HG02884 (cell line): ENCODE data around the gene DOCK4.

Experiments
- ATAC-seq: cut with Tn5 transposase; IDR thresholded peaks from one replicate; pipeline ENCODE4 v1.9.1; 2021; ENCODE audit warnings: mild to moderate bottlenecking, moderate library complexity; ENCODE audit not compliant: unreplicated experiment

Gene DOCK4

DNA sequence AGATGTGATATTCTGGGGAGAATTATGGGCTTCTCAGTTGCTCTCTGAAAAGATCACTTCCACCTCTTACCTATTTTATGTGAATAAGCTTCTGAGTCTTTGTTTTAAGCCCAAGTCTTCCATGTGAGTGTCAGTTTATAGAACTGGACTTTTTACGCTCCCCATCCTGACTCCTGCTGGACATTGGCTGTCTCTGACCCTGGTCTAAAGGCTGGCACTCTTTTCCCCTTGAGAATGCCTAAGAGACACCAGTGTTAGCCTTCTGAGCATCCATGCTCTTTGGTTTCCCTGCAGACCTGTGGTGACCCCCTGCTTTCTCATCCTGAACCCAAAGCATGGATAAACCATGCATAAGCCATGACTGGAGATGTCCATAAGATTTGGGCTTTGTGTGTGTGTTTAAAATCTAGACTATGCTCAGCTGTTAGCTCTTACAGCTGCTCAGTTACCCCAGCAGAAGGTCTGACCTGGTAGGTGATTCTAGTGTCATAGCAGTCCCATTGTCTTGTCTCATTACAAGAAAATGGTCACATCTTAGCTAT lies 495.3 kb downstream of the DOCK4 start:
- no peak for ATAC-seq

DNA sequence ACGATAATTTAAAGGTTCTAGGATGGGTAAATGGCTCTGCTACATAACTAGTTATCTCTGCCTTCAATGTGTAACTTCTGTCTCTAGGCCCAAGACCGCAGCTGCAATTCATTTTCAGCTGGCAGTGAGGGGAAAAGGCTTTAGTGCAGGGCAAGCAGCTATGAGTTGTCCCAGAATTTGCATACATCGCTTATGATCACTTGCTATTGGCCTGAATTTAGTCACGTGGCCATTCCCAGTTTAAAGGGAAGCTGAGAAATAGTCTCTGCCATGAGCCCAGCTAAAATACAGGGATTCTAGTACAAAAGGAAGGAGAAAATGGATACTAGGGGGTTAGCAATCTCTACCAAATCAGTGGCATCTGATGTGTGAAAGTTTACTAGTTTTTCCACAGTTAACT lies 498.1 kb downstream of the DOCK4 start:
- ATAC-seq, result no peak

DNA sequence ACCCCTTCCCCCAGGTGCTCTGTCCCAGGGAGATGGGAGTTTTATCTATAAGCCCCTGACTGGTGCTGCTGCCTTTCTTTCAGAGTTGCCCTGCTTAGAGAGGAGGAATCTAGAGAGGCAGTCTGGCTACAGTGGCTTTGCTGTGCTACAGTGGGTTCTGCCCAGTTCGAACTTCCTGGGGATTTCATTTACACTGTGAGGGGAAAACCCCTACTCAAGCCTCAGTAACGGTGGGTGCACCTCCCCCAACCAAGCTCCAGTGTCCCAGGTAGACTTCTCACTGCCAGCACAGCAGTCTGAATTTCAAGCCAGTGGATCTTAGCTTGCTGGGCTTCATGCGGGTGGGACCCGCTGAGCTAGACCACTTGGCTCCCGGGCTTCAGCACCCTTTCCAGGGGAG lies 500.4 kb downstream of the DOCK4 start:
- no peak for ATAC-seq

DNA sequence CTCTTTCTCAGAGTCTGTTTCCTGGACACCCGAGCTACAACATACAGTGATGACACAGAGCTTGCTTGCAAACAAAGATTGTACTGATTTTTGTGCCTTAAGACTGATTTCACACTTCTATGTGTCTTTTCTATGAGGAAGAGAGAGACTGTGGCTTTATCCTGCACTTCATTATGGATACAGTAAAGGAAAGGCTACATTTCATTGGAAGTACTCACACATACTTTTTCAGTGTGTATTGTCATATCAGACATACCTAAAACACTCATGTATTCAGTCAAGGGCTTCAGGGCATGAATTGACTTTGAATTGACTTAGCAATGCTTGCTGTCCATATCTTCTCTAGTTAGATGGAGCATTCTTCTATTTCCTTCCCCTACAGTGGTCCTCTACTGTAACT lies 508.4 kb downstream of the DOCK4 start:
- no peak for ATAC-seq

DNA sequence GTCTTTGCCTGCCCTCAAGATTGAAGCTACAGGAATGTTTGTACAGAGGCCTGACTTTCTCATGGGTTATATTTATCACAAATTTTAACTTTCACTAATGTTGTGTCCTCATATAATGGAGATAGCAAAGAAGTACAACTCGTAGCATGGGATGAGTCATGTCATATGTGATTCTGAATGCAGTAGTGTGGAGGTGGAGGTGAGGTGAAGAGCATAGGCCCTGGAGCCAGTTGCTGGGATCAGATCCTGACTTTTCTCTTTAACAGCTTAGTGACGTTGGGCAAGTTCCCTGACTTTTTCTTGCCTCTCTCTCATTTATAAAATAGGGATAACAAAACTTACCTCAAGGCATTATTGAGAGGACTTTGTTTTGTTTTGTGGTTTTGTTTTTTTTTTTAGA lies 511.8 kb downstream of the DOCK4 start:
- no peak for ATAC-seq

DNA sequence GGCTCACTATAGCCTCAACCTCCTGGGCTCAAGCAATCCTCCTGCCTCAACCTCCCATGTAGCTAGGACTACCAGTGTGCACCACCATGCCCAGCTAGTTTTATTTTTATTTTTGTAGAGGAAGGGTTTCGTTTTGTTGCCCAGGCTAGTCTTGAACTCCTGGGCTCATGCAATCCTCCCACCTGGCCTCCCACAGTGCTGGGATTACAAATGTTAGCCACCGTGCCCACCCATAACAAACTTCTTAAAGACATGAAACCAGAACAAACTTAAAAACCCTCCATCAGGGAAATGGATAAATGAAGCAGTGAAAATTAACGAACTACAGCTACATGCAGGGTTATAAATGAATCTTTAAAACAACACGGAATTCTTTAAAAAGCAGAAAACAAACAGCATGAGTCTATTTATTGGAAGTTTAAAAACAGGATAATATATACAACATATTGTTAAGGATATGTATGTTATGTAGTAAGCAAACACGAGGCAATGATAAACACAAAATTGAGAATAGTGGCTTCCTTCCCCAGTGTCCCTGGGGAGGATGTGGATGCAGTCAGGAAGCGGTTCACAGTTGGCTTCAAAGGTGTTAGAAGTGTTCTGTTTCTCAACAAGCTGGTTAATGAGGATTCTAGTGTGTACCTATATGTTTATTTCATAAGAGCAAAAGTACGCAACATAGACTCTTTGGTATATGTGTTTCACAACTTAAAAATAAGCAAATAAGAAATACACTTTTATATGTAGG lies 515.7 kb downstream of the DOCK4 start:
- no peak for ATAC-seq

DNA sequence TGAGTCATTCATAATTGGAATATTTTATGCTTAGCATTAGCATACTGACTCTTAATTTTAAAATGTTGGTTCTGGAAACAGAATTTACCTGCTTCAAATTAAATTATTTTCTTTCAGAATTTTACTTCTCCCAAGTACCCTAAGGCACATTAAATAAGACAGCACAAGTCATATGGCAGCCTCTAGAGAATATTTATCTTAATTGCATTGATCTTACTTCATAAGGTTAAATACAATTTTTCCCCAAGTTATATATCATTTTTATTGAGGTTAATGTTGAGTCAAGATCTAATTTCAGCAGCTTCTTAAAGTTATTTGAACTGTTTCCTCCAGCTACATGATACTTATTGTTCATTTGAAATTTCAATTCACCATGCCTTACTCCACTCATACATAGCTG lies 520.9 kb downstream of the DOCK4 start:
- ATAC-seq, result no peak

DNA sequence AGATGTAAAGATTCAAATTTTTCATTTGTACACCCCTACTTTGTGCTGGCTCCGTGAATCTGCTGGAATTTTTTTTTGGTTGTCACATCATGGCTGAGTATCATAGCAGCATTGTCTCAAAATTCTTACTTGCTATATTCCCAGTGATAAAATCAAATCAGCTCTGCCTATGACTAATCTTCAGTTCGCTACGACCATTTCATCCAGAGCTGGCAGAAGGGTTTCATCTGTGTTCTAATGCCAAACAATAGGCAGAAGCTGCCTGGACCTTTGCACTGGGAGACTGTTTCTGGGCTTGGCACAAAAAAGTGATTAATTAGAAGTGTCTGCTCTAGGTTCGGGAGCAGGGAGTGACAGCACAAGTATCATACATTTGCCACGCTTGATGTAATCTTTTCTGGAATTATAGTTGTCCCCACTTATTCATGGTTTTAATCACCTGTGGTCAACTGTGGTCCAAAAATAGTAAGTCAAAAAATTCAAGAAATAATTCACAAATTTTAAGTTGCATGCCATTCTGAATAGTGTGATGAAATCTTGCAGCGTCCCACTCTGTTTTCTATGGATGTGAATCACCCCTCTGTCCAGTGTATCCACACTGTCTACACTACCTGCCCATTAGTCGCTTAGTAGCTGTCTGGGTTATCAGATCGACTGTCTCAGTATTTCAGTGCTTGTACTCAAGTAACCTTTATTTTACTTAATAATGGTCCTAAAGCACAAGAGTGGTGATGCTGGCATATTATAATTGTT lies 523.4 kb downstream of the DOCK4 start:
- no peak for ATAC-seq

DNA sequence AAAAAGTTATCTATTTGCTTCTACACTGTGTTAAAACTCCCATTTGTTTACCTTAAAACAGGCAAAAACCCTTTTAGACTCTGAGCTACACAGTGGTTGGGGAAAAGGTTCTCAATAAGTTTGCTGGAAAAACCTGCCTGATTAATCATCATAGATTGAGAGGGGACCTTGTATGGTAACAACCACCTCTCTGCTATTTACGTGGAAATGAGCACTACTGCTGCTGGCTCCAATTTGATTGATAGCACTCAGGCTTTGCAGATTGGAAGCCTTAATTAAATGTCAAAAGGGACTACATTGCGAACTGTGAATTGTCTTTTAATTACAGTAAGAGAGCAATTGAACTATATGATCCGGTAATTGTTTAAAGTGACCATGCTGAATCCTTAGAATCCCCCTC lies 525.0 kb downstream of the DOCK4 start:
- no peak for ATAC-seq

DNA sequence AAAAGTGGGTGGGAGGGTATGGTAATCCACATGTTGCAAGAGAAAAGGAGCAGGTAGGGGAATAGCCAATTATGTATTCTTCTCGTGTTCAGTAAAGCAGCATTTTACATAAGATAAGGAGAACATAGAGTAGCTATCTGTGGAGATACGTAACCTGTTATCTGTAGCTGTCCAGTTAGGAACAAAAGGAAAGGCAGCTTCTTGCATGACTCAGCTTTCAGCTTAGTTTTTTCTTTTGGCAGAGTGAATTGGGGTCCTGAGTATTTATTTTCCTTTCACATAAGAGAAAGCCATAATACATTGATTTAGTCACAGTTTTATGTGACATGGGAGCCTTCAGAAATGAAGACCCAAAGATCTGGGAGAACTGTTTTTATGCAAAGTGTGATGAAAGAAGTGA lies 527.2 kb downstream of the DOCK4 start:
- ATAC-seq, result no peak

DNA sequence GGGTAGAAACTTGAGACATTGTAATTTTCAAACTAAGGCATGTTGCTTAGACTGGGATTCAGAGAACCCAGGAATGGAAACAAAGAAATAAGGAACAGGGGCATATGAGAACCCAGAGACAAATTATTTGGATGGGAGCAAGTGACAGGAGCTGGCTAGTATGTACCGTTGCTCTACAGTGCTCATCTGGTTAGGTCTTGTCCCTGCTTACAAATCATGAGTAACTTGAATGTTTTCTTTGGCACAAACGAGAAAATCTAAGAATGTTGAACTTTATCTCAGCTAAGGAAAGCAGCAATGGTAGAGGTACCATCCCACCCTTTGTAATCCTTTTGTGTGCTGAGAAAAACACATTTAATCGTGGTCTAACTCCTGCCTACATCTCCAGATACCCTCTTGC lies 527.9 kb downstream of the DOCK4 start:
- ATAC-seq, result no peak

DNA sequence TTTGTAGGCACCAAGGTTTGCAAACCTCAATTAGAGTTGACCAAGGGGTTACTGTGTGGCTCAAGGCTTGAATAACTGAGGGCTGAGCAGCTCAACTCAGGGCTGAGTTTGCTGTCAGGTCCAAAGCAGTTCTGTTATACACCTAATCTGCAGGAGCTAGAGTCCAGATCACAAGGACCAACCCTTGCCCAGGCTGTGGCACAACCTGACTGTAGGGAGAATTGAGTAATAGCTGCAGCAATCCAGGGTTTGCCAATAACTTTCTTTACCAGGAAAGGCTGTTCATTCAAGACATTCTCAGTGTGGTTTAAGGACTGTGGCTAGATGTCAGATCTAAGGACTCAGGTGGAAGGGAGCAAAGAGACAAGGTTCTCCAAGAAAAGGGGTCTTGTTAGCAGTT lies 528.4 kb downstream of the DOCK4 start:
- no peak for ATAC-seq

DNA sequence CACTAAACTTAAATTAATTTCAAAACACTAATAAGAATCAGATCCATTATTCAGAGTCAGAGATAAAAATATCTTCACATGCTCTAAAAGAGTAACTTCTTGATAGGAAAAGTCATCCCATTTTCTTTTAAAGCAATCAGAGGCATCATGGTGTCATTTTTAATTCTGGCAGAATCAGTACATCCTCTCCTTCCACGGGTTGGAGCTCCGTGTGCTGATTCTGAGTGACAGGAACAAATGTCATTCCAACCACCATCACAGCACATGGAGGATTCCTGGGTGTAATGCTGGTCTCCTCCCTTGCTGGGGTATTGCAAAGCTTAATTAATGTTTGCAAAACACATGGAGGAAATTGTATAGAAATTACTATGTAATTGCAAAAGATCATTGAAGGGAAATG lies 529.4 kb downstream of the DOCK4 start:
- ATAC-seq, result no peak
